ENCODE data around the gene SNRNP25.
"Not testable (repeated sequence)": the region's sequence is repeated elsewhere in the genome, so short reads cannot be mapped to it uniquely, and the experiment has no call there.

The SNRNP25 gene

GRCh38 chr16:42069-42457, 11.6 kb upstream of the SNRNP25 start:
- no peak for DNase-seq

GRCh38 chr16:42691-43090, 10.9 kb upstream of the SNRNP25 start:
- no peak for DNase-seq

GRCh38 chr16:43294-43693, 10.3 kb upstream of the SNRNP25 start:
- DNase-seq = no peak

- no peak for DNase-seq
Measured at GRCh38 chr16:44655-45054, 9.0 kb upstream of the SNRNP25 start.

GRCh38 chr16:45454-45853, 8.2 kb upstream of the SNRNP25 start:
- DNase-seq = no peak

- DNase-seq = not testable (repeated sequence)
Measured at GRCh38 chr16:46510-46909, 7.1 kb upstream of the SNRNP25 start.

- no peak for DNase-seq
Measured at GRCh38 chr16:47234-47633, 6.4 kb upstream of the SNRNP25 start.

GRCh38 chr16:50769-51591, 2.6 kb upstream of the SNRNP25 start:
- no peak for DNase-seq

- DNase-seq = no peak
Measured at GRCh38 chr16:54237-54581, 581 bp downstream of the SNRNP25 start.

- DNase-seq = no peak
Measured at GRCh38 chr16:55571-56136, 2.0 kb downstream of the SNRNP25 start.

- DNase-seq = no peak
Measured at GRCh38 chr16:56231-56927, 2.8 kb downstream of the SNRNP25 start.

GRCh38 chr16:57711-58110, 4.1 kb downstream of the SNRNP25 start:
- no peak for DNase-seq

- no peak for DNase-seq
Measured at GRCh38 chr16:58491-59439, 5.1 kb downstream of the SNRNP25 start.

GRCh38 chr16:59440-60059, 5.9 kb downstream of the SNRNP25 start:
- no peak for DNase-seq

- no peak for DNase-seq
Measured at GRCh38 chr16:60166-60565, 6.5 kb downstream of the SNRNP25 start.

GRCh38 chr16:60929-61878, 7.6 kb downstream of the SNRNP25 start:
- no peak for DNase-seq

GRCh38 chr16:61879-62281, 8.3 kb downstream of the SNRNP25 start:
- no peak for DNase-seq

GRCh38 chr16:62283-62967, 8.8 kb downstream of the SNRNP25 start:
- DNase-seq = no peak

GRCh38 chr16:62968-63391, 9.4 kb downstream of the SNRNP25 start:
- DNase-seq = no peak

- DNase-seq = no peak
Measured at GRCh38 chr16:63466-63865, 9.8 kb downstream of the SNRNP25 start.
